ENCODE measurements around the gene DUSP1. TPM values are rescaled to one million over a fixed set of nuclear protein-coding genes. Genes with fewer than 3 reads are reported as not detected.

DUSP1 gene
- total and polyA plus RNA-seq, 2 of the 13 experiments (the other 11 are each of a cell fraction or from before 2014, with no cell fraction given) = 27.1 to 55.5 TPM

- FAIRE-seq = no peak
- no peaks in the 10 kb centered on the region for H4K20me1 ChIP-seq (ENCODE audit: insufficient read depth, low read length)
These were observed 10.0 kb downstream of the DUSP1 start for GRCh38 chr5:172760959-172761358.

More at GRCh38 chr5:172760959-172761358, 10.0 kb downstream of the DUSP1 start:
- ATAC-seq = no peak
- in situ Hi-C loops (cut with HindIII; ENCODE audit: extremely low pct_ligation_motif_present, low pct_unique_long_range_greater_than_20kb) (no loop called here), intact Hi-C loops (cut with micrococcal nuclease; ENCODE audit: unreplicated experiment) (no loop called here)
- 45% methylated on average over 2 of the region's 2 CpGs for WGBS (ENCODE audit: low lambda C conversion rate)
- H3K9ac ChIP-seq (ENCODE audit: insufficient read depth, low read depth, low read length) = no peak overlapping the region
- peaks cover 0 to 6% of the 10 kb centered on the region in 2 experiments; a peak in 3 of 5 replicates for H3K27me3 ChIP-seq (ENCODE audit: control insufficient read depth in 1 of 2, insufficient read depth in 2 of 2, low read length in 2 of 2)
- no peak overlapping the region for H2AFZ ChIP-seq (ENCODE audit: low read length)
- CTCF ChIA-PET (ENCODE audit: low intra/inter-chr PET ratio, low total read pairs) = no interaction called here
- H3K4me3 ChIP-seq (replicated peaks in 1 of 3; ENCODE audit: insufficient read depth in 1 of 3, low read depth in 2 of 3, low read length in 3 of 3) = no peak overlapping the region
- no peak overlapping the region for H3K27ac ChIP-seq (ENCODE audit: extremely low read length, insufficient read depth, low read length)
- no peaks in the 10 kb centered on the region for H3K9me3 ChIP-seq (ENCODE audit: low read length)
- POLR2A ChIA-PET = interaction anchor here (1.4 kb wide), 1 partner anchor 10 kb away, joined by 6 read pairs; the partner anchor contains the start of gene DUSP1
- no peak for TF ChIP-seq ZNF737 (CRISPR knock-in tag; IDR thresholded peaks at IDR 0.05; ENCODE audit: borderline replicate concordance)
- no peak for TF ChIP-seq THAP8 (CRISPR knock-in tag; IDR thresholded peaks at IDR 0.05; ENCODE audit: borderline replicate concordance)
- no peak for TF ChIP-seq SAFB2 (CRISPR knock-in tag; IDR thresholded peaks at IDR 0.05; ENCODE audit: borderline replicate concordance, low read depth)
- TF ChIP-seq HOXA7 (CRISPR knock-in tag; IDR thresholded peaks at IDR 0.05) = no peak
- TF ChIP-seq AKNA (CRISPR knock-in tag; IDR thresholded peaks at IDR 0.05; ENCODE audit: borderline replicate concordance) = no peak
- TF ChIP-seq ISL2 (CRISPR knock-in tag; IDR thresholded peaks at IDR 0.05) = no peak
- TF ChIP-seq CTCF (CRISPR knock-in tag; IDR thresholded peaks at IDR 0.05) = no peak
- TF ChIP-seq RARA (CRISPR knock-in tag; IDR thresholded peaks at IDR 0.05) = no peak
- TF ChIP-seq CEBPB (IDR thresholded peaks at IDR 0.05; ENCODE audit: borderline replicate concordance, low read depth, low read length) = no peak
- no peak for TF ChIP-seq SP4 (CRISPR knock-in tag; IDR thresholded peaks at IDR 0.05)
- no peak for TF ChIP-seq ZNF18 (CRISPR knock-in tag; IDR thresholded peaks at IDR 0.05; ENCODE audit: insufficient replicate concordance)
- no peak for TF ChIP-seq ZNF839 (CRISPR knock-in tag; IDR thresholded peaks at IDR 0.05; ENCODE audit: borderline replicate concordance)
- no peak for TF ChIP-seq ZNF552 (CRISPR knock-in tag; IDR thresholded peaks at IDR 0.05; ENCODE audit: borderline replicate concordance)
- TF ChIP-seq KLF6 (CRISPR knock-in tag; IDR thresholded peaks at IDR 0.05) = no peak
- no peak for TF ChIP-seq FOXK2 (IDR thresholded peaks at IDR 0.05)
- H3K4me1 ChIP-seq (ENCODE audit: insufficient read depth, low read length) = peaks cover 42% of the 10 kb centered on the region
- no TSS peak for BruUV-seq (replicated peaks)
- H3K36me3 ChIP-seq (replicated peaks in 1 of 2; ENCODE audit: control insufficient read depth in 1 of 2, insufficient read depth in 2 of 2, low read length in 2 of 2) = no peaks in the 10 kb centered on the region
- no peak overlapping the region for H3K4me2 ChIP-seq (ENCODE audit: low read depth, low read length)
- DNase-seq (ENCODE audit: low spot score) = no peak
- no peaks in the 10 kb centered on the region for H3K79me2 ChIP-seq (ENCODE audit: insufficient read depth, low read length)
